Measurements from ENCODE around the gene KISS1. TPM values are rescaled to one million over a fixed set of nuclear protein-coding genes. Genes with fewer than 3 reads are reported as not detected.

Gene KISS1
- total RNA-seq, 2 experiments from 2014 or later: not detected

DNA sequence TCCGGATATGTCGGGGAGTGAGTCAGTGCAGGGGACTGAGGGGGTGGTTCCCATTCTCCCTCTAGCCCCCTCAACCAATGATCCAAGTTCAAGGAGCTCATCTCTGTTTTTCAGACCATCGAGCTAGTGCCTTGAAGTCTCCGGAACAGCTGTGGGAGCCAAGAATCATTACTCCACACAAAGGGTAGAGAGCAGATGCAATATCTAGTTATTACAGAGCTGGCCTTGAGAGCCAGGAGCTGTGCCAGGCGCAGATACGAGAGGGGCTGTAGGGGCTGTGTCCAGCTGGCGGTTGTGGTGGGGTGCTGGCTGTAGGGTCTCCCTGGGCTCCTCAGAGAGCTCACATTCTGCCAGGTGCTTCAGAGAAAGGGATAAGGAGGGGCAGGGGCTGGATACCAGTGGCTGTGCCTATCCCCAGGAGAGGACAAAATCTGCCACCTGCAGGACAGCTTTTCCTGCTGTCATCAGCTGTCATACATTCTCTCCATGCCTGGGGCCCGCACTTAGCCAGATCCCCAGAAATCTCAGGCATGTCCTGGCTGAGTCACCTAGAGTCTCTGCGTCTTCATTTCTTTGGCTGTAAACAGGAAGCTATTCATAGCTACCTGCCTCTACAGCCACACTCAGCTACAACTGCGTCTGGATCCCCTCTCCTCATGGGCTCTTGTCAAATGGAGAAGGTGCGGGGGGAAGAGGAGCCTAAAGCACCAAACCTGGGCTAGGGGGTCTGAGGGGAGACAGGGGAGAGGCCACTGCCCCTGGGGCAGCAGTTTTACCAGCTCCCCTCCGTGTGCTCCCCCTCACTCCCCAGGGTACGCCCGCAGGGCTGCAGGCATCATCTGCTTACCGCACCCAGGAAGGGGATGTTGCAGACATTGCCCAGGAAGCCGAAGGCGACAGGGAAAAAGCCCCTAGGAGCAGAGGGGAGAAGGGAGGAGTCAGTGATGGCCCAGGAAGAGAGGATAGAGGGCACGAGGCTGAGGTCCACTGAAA, 2.4 kb upstream of the KISS1 start:
- Mint-ChIP-seq H3K9me3 (no peaks in the 10 kb centered on the region), H3K36me3 (ENCODE audit: low read depth) (no peaks in the 10 kb centered on the region), H3K4me3 (no peak overlapping the region), H3K4me1 (ENCODE audit: low read depth) (peaks cover 12% of the 10 kb centered on the region), H3K27ac (no peak overlapping the region), H3K27me3 (peaks cover 22% of the 10 kb centered on the region)
- POLR2A ChIA-PET: no interaction called here
- Histone ChIP-seq H3K4me1 (ENCODE audit: insufficient read depth, low read length) (peaks cover 4% of the 10 kb centered on the region), H3K36me3 (ENCODE audit: insufficient read depth, low read length) (no peaks in the 10 kb centered on the region), H3K4me3 (ENCODE audit: low read length) (no peak overlapping the region), H3K27me3 (ENCODE audit: control insufficient read depth in 1 of 2, insufficient read depth in 2 of 2, low read length in 2 of 2) (no peaks in the 10 kb centered on the region), H3K9me3 (ENCODE audit: control insufficient read depth in 1 of 2, insufficient read depth in 1 of 2, low read length in 2 of 2) (no peaks in the 10 kb centered on the region), H3K27ac (ENCODE audit: low read depth in 1 of 2, low read length in 2 of 2) (no peak overlapping the region)
- DNase-seq (no peak), ATAC-seq (ENCODE audit: poor library complexity) (peak; percentile 46)
- TF ChIP-seq, protein P1, sequence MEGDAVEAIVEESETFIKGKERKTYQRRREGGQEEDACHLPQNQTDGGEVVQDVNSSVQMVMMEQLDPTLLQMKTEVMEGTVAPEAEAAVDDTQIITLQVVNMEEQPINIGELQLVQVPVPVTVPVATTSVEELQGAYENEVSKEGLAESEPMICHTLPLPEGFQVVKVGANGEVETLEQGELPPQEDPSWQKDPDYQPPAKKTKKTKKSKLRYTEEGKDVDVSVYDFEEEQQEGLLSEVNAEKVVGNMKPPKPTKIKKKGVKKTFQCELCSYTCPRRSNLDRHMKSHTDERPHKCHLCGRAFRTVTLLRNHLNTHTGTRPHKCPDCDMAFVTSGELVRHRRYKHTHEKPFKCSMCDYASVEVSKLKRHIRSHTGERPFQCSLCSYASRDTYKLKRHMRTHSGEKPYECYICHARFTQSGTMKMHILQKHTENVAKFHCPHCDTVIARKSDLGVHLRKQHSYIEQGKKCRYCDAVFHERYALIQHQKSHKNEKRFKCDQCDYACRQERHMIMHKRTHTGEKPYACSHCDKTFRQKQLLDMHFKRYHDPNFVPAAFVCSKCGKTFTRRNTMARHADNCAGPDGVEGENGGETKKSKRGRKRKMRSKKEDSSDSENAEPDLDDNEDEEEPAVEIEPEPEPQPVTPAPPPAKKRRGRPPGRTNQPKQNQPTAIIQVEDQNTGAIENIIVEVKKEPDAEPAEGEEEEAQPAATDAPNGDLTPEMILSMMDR (IDR thresholded peaks at IDR 0.05): no peak
- intact Hi-C loops (cut with DNase I, micrococcal nuclease): no loop called here
- CTCF ChIA-PET: interaction anchor here (1.2 kb wide), 1 partner anchor 9 kb away, joined by 3 read pairs; no protein-coding TSS in a partner anchor

DNA sequence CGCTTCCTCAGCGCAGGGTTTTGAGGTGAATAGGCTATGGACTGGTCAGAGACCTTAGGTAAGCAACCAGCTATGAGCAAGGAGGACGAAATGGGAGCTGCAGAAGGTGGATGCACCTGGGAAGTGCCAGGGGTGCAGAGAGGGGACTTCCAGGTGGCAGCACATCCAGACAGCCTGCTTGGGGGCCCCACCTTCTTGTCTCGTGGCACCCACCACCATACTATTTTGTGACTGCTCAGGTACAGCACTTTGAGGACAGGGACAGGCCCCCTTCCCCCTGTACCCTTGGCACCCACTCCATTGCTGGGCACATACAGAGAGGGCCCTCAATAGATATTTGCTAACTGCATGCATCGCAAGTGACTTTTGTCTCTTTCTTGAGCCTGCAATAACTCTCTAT, 777 bp upstream of the KISS1 start:
- POLR2A ChIA-PET: no interaction called here
- H3K27me3 ChIP-seq (ENCODE audit: control insufficient read depth in 1 of 2, insufficient read depth in 2 of 2, low read length in 2 of 2): no peaks in the 10 kb centered on the region
- no peak overlapping the region for H3K27ac Mint-ChIP-seq
- DNase-seq (no peak), ATAC-seq (ENCODE audit: poor library complexity) (no peak)
- TF ChIP-seq, protein P1 (IDR thresholded peaks at IDR 0.05): no peak
- no peaks in the 10 kb centered on the region for H3K9me3 Mint-ChIP-seq
- no peaks in the 10 kb centered on the region for H3K36me3 Mint-ChIP-seq (ENCODE audit: low read depth)
- peaks cover 4% of the 10 kb centered on the region for H3K4me1 ChIP-seq (ENCODE audit: insufficient read depth, low read length)
- intact Hi-C loops (cut with DNase I, micrococcal nuclease): no loop called here
- no peaks in the 10 kb centered on the region for H3K9me3 ChIP-seq (ENCODE audit: control insufficient read depth in 1 of 2, insufficient read depth in 1 of 2, low read length in 2 of 2)
- CTCF ChIA-PET: no interaction called here
- no peak overlapping the region for H3K4me3 ChIP-seq (ENCODE audit: low read length)
- peaks cover 10% of the 10 kb centered on the region for H3K27me3 Mint-ChIP-seq
- no peaks in the 10 kb centered on the region for H3K36me3 ChIP-seq (ENCODE audit: insufficient read depth, low read length)
- no peak overlapping the region for H3K4me3 Mint-ChIP-seq
- H3K27ac ChIP-seq (ENCODE audit: low read depth in 1 of 2, low read length in 2 of 2): no peak overlapping the region
- peaks cover 12% of the 10 kb centered on the region for H3K4me1 Mint-ChIP-seq (ENCODE audit: low read depth)

DNA sequence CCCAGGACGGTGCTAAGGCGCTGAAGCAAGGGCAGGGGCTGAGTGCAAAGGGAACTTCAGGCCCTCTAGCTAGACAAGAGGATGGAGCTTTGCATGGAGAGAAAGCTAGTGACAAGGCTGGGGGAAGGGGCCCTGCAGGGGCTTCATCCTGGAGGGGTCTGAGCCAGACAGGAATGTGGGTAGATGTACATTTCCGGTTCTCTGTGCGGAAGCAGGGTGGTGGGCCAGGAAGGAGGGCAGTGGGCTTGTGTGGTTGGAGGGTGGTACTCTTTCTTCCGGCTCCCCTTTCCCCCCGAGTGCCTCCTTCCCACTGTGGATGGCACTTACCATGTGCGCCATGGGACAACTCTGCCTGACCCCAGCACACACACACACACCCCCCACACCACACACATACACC, 1.5 kb downstream of the KISS1 start:
- no peak overlapping the region for H3K27ac ChIP-seq (ENCODE audit: low read depth in 1 of 2, low read length in 2 of 2)
- H3K9me3 ChIP-seq (ENCODE audit: control insufficient read depth in 1 of 2, insufficient read depth in 1 of 2, low read length in 2 of 2): no peaks in the 10 kb centered on the region
- POLR2A ChIA-PET: no interaction called here
- H3K9me3 Mint-ChIP-seq: no peaks in the 10 kb centered on the region
- H3K36me3 Mint-ChIP-seq (ENCODE audit: low read depth): no peaks in the 10 kb centered on the region
- no peaks in the 10 kb centered on the region for H3K36me3 ChIP-seq (ENCODE audit: insufficient read depth, low read length)
- H3K4me3 Mint-ChIP-seq: no peak overlapping the region
- no peak overlapping the region for H3K27ac Mint-ChIP-seq
- H3K27me3 Mint-ChIP-seq: peaks cover 23% of the 10 kb centered on the region
- no peak for DNase-seq
- CTCF ChIA-PET: no interaction called here
- peaks cover 0 to 11% of the 10 kb centered on the region in 2 experiments for H3K27me3 ChIP-seq (ENCODE audit: control insufficient read depth in 1 of 2, insufficient read depth in 2 of 2, low read length in 2 of 2)
- H3K4me1 Mint-ChIP-seq (ENCODE audit: low read depth): peaks cover 16% of the 10 kb centered on the region
- peaks cover 11% of the 10 kb centered on the region for H3K4me1 ChIP-seq (ENCODE audit: insufficient read depth, low read length)
- ATAC-seq (ENCODE audit: poor library complexity): no peak
- no peak overlapping the region for H3K4me3 ChIP-seq (ENCODE audit: low read length)
- intact Hi-C loops (cut with DNase I, micrococcal nuclease): no loop called here
- TF ChIP-seq, protein P1 (IDR thresholded peaks at IDR 0.05): no peak

Measured in CD4-positive, alpha-beta T cell (primary cell).